Measurements from ENCODE around the gene OCA2.

OCA2 gene

GRCh38 chr15:28118531-28118930 lies 19.4 kb upstream of the OCA2 start:
- no peak for DNase-seq

GRCh38 chr15:28118083-28118482 lies 19.0 kb upstream of the OCA2 start:
- no peak for DNase-seq

- DNase-seq, result no peak
Measured at GRCh38 chr15:28117432-28117990, 18.4 kb upstream of the OCA2 start.

- DNase-seq, result no peak
Measured at GRCh38 chr15:28116521-28117431, 17.7 kb upstream of the OCA2 start.

- no peak for DNase-seq
Measured at GRCh38 chr15:28115871-28116270, 16.8 kb upstream of the OCA2 start.

- no peak for DNase-seq
Measured at GRCh38 chr15:28114721-28115622, 15.9 kb upstream of the OCA2 start.

- no peak for DNase-seq
Measured at GRCh38 chr15:28114114-28114455, 15.0 kb upstream of the OCA2 start.

GRCh38 chr15:28113394-28114113 lies 14.4 kb upstream of the OCA2 start:
- no peak for DNase-seq

- no peak for DNase-seq
Measured at GRCh38 chr15:28112962-28113361, 13.8 kb upstream of the OCA2 start.

- DNase-seq, result no peak
Measured at GRCh38 chr15:28112101-28112760, 13.1 kb upstream of the OCA2 start.

- no peak for DNase-seq
Measured at GRCh38 chr15:28111543-28111942, 12.4 kb upstream of the OCA2 start.

- DNase-seq, result no peak
Measured at GRCh38 chr15:28110481-28110881, 11.4 kb upstream of the OCA2 start.

- DNase-seq, result no peak
Measured at GRCh38 chr15:28109626-28110455, 10.7 kb upstream of the OCA2 start.

- DNase-seq, result no peak
Measured at GRCh38 chr15:28107904-28108275, 8.8 kb upstream of the OCA2 start.

GRCh38 chr15:28107111-28107903 lies 8.2 kb upstream of the OCA2 start:
- DNase-seq, result no peak

- DNase-seq, result no peak
Measured at GRCh38 chr15:28106294-28107110, 7.4 kb upstream of the OCA2 start.

- no peak for DNase-seq
Measured at GRCh38 chr15:28105793-28106192, 6.7 kb upstream of the OCA2 start.

- no peak for DNase-seq
Measured at GRCh38 chr15:28105224-28105791, 6.2 kb upstream of the OCA2 start.

- DNase-seq, result no peak
Measured at GRCh38 chr15:28104326-28104725, 5.2 kb upstream of the OCA2 start.

Measured in NCI-H2107 (cell line).